SK-N-SH treated with all-trans-retinoic acid at 6 μM for 48 hours (cell line): ENCODE measurements around the gene FAM184B.

ENCODE experiments used
- ISL1 ChIP-seq: fragments of 250-450 bp; sonication (Bioruptor Pico); IDR thresholded peaks from 2 replicates; pipeline ENCODE4 v2.1.2; 2022; ENCODE audit warnings: mild to moderate bottlenecking, moderate library complexity
- PPARA ChIP-seq: fragments of 250-450 bp; sonication (Bioruptor Pico); IDR thresholded peaks from 2 replicates; pipeline ENCODE4 v1.5.0; 2020; ENCODE audit warnings: mild to moderate bottlenecking, borderline replicate concordance
- SNAI2 ChIP-seq: fragments of 250-450 bp; sonication (Bioruptor Pico); IDR thresholded peaks from 2 replicates; pipeline ENCODE4 v1.5.0; 2020; ENCODE audit warnings: mild to moderate bottlenecking, moderate library complexity
- TCF4 ChIP-seq: fragments of 250-450 bp; sonication (Bioruptor Pico); IDR thresholded peaks from 2 replicates; pipeline ENCODE4 v1.8.0; 2021; ENCODE audit warnings: mild to moderate bottlenecking, moderate library complexity, borderline replicate concordance
- TSHZ2 ChIP-seq: fragments of 250-450 bp; sonication (Bioruptor Pico); IDR thresholded peaks from 2 replicates; pipeline ENCODE4 v1.5.0; 2020; ENCODE audit warnings: mild to moderate bottlenecking, moderate library complexity
- ZFP30 ChIP-seq: fragments of 450-650 bp; formaldehyde crosslinking; IDR thresholded peaks from 2 replicates; pipeline ENCODE4 v1.5.0; 2022; ENCODE audit warnings: mild to moderate bottlenecking, moderate library complexity
- TF ChIP-seq, protein P1 (sequence below): fragments of 250-450 bp; sonication (Bioruptor Pico); IDR thresholded peaks from 2 replicates; pipeline ENCODE4 v1.8.0; 2020; ENCODE audit warnings: mild to moderate bottlenecking, moderate library complexity, borderline replicate concordance

- TF ChIP-seq TCF4 (no peak), TSHZ2 (no peak), SNAI2 (no peak), ZFP30 (CRISPR knock-in tag) (no peak), PPARA (CRISPR knock-in tag) (no peak), ISL1 (CRISPR knock-in tag) (no peak)
- TF ChIP-seq, protein P1, sequence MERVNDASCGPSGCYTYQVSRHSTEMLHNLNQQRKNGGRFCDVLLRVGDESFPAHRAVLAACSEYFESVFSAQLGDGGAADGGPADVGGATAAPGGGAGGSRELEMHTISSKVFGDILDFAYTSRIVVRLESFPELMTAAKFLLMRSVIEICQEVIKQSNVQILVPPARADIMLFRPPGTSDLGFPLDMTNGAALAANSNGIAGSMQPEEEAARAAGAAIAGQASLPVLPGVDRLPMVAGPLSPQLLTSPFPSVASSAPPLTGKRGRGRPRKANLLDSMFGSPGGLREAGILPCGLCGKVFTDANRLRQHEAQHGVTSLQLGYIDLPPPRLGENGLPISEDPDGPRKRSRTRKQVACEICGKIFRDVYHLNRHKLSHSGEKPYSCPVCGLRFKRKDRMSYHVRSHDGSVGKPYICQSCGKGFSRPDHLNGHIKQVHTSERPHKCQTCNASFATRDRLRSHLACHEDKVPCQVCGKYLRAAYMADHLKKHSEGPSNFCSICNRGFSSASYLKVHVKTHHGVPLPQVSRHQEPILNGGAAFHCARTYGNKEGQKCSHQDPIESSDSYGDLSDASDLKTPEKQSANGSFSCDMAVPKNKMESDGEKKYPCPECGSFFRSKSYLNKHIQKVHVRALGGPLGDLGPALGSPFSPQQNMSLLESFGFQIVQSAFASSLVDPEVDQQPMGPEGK (CRISPR knock-in tag), result no peak
These were observed 8.2 kb downstream of the FAM184B start for GRCh38 chr4:17773135-17773698.
